Measurements from ENCODE around the gene LIME1.

LIME1 gene

GRCh38 chr20:63696628-63697356 is 39.7 kb upstream of the LIME1 start, which contains the start of gene TNFRSF6B:
TNFRSF6B (plus strand) TSS chr20:63696652; CDS start chr20:63696768, 116 bp downstream.
- no peak for DNase-seq (ENCODE audit: low spot score)

GRCh38 chr20:63697357-63697867 is 39.1 kb upstream of the LIME1 start:
- no peak for DNase-seq (ENCODE audit: low spot score)

- no peak for DNase-seq (ENCODE audit: low spot score)
Observed at GRCh38 chr20:63697868-63698545, 38.5 kb upstream of the LIME1 start.

GRCh38 chr20:63698739-63699465 is 37.6 kb upstream of the LIME1 start:
- peak; percentile 25 for DNase-seq (ENCODE audit: low spot score)

- DNase-seq (ENCODE audit: low spot score): no peak
Observed at GRCh38 chr20:63699466-63700198, 36.8 kb upstream of the LIME1 start.

- DNase-seq (ENCODE audit: low spot score): no peak
Observed at GRCh38 chr20:63700199-63701050, 36.0 kb upstream of the LIME1 start.

- DNase-seq (ENCODE audit: low spot score): no peak
Observed at GRCh38 chr20:63701051-63701328, 35.5 kb upstream of the LIME1 start.

GRCh38 chr20:63701329-63702035 is 35.0 kb upstream of the LIME1 start:
- DNase-seq (ENCODE audit: low spot score): no peak

GRCh38 chr20:63702036-63702665 is 34.3 kb upstream of the LIME1 start:
- DNase-seq (ENCODE audit: low spot score): no peak

- DNase-seq (ENCODE audit: low spot score): no peak
Observed at GRCh38 chr20:63702751-63703470, 33.6 kb upstream of the LIME1 start.

- no peak for DNase-seq (ENCODE audit: low spot score)
Observed at GRCh38 chr20:63703471-63703975, 32.9 kb upstream of the LIME1 start.

GRCh38 chr20:63703976-63704748 is 32.3 kb upstream of the LIME1 start:
- DNase-seq (ENCODE audit: low spot score): no peak

- no peak for DNase-seq (ENCODE audit: low spot score)
Observed at GRCh38 chr20:63704749-63705117, 31.7 kb upstream of the LIME1 start.

- DNase-seq (ENCODE audit: low spot score): no peak
Observed at GRCh38 chr20:63705232-63706026, 31.0 kb upstream of the LIME1 start.

- DNase-seq (ENCODE audit: low spot score): no peak
Observed at GRCh38 chr20:63706027-63706695, 30.3 kb upstream of the LIME1 start.

GRCh38 chr20:63706852-63707557 is 29.5 kb upstream of the LIME1 start:
- DNase-seq (ENCODE audit: low spot score): peak; percentile 59

Measured in CD4-positive, alpha-beta T cell treated with Interleukin-6 at 100 ng/mL for 8 hours (primary cell).